GM18526 (cell line): ENCODE measurements around the gene SEC23IP.

Experiments
- POLR2A ChIP-seq: IDR thresholded peaks from 3 replicates; pipeline ENCODE4 v1.6.1; 2011; ENCODE audit not compliant: insufficient read length; ENCODE audit errors: extremely low read depth

SEC23IP gene

DNA sequence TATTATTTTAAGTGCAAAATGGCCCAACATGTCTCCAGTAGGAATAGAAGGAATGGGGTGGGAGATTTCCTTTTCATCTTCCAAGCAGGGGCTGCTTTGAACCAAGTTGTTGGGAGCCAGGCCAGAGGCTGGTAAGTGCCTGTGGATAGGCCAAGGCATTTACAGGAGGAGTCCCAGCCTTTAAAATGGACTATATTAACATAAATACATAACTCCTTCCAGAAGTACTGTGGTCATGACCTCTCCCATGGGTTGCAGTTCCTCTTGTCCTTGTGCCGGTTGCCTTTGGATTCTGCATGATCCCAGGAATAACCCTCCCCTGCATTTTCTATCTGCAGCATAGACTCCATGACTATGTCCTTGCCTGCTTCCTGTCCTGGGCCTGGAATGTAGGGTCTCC lies 95.8 kb downstream of the SEC23IP start:
- no peak for TF ChIP-seq POLR2A

GRCh38 chr10:119989966-119990365 lies 97.4 kb downstream of the SEC23IP start:
- TF ChIP-seq POLR2A: no peak

GRCh38 chr10:119991066-119991465 lies 98.5 kb downstream of the SEC23IP start:
- TF ChIP-seq POLR2A: no peak

DNA sequence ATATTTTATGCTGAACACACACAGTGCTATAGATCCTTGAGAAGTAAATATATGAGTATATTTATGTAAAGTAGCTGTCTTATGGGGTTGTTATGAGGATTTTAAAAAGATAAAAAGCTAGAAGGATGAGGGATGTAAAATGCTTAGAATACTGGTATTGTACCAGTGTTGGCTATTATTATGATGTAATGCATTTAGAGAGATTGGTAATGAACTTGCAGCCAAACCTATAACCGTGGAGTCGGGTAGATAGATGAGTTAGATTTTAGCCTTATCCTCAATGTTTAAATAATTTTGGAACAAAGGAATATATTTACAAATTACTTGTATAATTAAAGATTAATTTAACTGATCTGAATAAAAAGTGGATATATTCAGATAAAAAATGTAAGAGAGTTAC lies 99.3 kb downstream of the SEC23IP start:
- TF ChIP-seq POLR2A: no peak
